Measurements from ENCODE around the gene GGA1.

Gene GGA1, protein sequence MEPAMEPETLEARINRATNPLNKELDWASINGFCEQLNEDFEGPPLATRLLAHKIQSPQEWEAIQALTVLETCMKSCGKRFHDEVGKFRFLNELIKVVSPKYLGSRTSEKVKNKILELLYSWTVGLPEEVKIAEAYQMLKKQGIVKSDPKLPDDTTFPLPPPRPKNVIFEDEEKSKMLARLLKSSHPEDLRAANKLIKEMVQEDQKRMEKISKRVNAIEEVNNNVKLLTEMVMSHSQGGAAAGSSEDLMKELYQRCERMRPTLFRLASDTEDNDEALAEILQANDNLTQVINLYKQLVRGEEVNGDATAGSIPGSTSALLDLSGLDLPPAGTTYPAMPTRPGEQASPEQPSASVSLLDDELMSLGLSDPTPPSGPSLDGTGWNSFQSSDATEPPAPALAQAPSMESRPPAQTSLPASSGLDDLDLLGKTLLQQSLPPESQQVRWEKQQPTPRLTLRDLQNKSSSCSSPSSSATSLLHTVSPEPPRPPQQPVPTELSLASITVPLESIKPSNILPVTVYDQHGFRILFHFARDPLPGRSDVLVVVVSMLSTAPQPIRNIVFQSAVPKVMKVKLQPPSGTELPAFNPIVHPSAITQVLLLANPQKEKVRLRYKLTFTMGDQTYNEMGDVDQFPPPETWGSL

DNA sequence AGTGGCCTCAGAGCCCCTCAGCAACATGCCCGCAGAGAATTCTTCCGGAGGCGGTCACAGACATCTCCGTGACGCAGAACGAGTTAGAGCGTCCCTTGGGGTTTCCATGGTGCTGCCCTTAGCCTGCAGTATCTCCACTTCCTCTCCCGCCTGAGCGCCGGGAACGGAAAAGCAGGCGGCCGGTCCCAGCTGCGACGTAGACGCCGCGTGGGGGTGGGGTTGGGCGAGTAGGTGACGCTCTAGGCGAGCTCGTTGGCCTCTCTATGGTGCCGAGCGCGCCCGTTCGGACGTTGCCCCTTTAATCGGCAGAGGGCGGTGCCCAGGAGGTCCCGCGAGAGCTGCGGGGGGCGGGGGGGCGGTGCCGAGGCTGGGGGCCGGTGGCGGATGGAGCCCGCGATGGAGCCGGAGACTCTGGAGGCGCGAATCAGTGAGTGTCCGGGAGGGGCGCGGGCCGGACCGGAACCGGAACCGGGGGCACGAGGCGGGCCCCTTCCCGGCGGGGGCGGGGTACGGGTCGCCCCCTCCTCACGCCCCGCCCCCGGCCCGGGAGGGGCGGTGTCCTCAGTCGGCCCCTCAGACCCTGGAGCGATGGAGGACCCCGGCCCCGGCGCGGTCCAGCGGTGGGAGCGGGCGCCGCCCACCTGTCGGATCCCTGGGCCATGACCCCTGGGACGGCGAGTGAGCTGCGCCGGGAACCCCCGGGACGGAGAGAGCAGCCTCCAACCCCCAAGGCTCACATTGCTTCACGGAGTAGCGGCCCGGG is at the start of gene GGA1:
Gene GGA1, plus strand, starts transcription at position 358 of the 763 bp plus-strand sequence. Its CDS starts 27 bp downstream, at position 385.
- FAIRE-seq (peak; percentile 94), DNase-seq (ENCODE audit: insufficient read length, low spot score) (peak; percentile 87)

DNA sequence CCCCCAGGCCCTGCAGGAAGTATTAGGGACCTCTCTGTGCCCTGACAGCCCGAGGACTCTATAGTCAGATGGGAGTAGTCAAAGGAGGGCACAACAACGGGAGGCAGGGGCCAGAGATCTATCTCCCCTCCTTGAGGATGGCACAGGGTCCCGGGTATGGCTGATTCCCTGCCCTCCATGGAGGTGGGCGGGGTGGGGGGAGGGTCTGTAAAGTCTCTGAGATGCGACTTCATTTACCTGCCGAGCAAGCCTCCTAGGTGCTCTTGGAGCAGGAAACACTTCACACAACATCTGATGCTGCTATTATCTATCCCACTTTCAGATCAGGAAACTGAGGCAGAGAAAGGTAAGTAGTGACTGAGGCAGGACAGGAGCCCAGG is 49.1 kb upstream of the GGA1 start:
- FAIRE-seq: no peak
- DNase-seq (ENCODE audit: insufficient read length, low spot score): no peak

DNA sequence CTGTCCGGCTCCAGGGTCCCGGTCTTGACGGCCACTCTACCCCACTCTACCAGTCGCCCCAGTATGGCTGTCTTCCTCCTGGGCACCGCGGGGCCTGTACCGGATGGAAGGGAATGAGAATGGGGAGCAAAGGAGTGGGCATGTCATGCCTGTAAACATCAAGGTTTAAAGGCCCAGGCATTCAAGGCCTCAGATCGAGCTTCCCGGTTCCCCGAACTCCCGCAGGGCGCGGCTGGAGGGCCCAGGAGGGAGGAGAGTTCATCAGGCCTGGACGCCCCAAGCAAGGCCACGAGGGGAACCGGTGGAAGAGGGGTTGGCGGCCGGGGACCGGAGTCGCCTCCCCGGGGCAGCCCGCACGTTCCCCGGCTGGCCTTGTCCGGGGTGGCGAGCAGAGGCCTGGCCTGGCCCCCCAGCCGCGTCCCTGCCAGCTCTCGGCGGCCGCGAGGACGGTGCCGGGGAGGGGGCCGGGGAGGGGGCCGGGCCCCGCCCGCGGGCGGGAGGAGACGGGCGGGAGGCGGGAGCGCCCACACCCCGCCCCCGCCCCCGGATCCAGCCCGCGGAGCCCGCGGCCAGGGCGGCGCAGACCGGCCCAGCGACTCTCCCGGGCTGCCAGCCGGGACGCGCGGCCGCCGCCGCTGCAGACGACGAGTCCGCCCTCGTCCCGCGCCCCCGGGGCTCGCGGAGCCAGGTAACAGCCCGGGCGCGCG is 48.6 kb upstream of the GGA1 start, which contains the start of gene CDC42EP1:
Gene CDC42EP1, plus strand, starts transcription at position 580 of the 707 bp plus-strand sequence. CDS start 5,870 bp downstream, outside the sequence.
- FAIRE-seq: no peak
- no peak for DNase-seq (ENCODE audit: insufficient read length, low spot score)

DNA sequence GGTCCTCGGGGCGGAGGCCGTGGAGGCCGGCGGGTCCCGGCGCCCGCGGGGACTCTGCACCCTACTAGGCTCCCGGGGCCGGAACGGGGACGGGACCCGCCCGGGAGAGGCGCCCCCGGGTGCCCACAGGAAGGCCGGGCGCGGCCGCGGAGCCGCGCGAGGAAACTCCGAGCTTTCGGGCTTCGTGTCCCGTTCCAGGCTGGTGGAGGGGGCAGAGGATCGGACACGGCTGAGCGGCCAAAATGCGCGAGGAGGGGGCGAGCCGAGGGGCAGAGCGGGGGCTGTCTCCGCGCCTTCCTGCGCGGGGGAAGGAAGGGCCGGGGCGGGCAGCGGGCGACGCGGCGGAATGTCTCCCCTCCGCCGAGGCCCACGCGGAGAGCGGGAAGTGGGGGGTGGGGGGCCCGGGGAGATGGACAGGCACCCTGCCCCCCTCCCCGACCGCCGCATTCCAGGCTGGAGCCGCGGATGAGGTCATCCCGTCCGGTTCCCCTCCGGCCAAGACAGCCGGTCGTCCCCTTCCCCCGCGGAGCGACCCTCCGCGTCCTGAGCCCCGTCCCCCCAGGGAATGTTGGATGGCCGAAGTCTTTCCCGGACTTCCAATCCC is 47.9 kb upstream of the GGA1 start:
- no peak for FAIRE-seq
- no peak for DNase-seq (ENCODE audit: insufficient read length, low spot score)

DNA sequence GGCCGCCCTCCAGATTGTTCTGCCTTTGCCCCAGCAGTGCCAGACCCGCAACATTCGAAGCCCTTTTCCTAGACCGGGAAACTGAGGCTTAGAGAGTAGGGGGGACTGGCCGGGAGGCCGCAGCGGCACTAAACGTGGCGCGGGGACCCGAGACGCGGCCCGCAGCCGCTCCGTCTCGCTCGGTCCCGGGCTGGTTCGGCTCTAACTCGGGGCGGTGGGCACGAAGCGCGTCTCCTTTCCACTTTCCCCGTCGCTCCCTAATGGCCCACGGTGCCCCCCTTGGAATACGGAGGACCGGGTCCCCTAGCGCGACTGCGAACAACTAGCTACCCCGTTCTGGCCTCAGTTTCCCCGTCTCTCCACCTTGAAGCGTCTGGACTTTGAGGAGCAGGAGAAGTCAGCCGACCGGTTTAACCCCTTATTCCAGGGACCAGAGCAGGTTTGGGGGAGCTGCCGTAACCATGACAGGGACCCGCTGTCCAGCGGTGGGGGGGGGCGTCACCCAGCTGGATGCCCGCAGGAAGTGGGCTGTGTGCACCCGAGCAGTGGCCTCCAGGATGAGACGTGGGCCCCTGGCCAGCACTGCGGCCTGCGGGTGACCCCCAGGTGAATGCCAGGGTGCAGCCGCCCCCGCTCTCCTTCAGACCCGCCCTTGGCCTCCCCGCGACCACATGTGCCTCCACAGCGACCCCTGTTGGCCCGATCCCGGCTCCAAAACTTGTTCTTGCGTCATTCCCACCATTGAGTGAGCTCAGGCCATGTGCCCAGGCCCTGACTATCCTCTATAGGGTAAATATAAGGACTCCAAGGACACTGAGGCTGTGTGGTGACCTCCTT is 47.2 kb upstream of the GGA1 start:
- FAIRE-seq: peak; percentile 66

DNA sequence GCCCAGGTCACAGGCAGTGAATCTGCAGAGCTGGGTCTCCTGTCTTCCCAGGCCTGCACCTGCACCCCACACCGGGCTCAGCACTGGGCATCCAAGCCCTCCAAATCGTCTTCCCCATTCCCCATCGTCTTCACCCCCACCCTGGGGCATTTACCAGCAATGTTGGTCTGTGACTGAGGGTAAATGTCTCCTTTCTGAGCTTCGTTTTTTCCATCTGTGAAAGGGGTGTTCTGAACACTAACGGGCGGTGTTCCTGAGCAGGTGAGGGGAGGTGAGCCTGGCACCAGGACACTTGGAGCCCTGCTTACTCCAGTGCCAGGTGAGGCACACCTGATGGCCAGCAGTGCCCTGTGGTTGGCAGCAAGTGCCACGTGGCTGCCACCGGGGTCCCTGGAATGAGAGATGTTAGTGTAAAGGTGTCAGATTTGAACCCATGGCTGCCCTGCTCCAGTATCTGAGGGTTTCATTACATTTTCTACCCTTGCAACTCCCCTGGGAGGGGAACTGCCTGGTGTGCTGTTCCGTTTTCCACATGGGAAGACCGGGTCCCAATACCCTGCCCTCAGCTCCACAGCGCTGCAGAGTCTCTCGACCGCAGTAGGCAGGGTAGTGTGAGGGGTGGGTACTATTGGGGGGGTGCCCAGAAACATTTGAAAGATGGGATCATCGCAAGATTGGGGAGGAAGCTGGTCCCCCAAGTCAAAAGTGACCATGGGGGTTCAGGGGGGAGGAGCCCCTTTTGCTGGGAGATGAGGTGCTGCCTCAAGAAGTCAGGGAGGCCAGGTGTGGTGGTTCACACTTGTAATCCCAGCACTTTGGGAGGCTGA is 46.4 kb upstream of the GGA1 start:
- no peak for FAIRE-seq

More for the DNA sequence above, 47.2 kb upstream of the GGA1 start:
- DNase-seq (ENCODE audit: insufficient read length, low spot score): peak; percentile 91

DNA sequence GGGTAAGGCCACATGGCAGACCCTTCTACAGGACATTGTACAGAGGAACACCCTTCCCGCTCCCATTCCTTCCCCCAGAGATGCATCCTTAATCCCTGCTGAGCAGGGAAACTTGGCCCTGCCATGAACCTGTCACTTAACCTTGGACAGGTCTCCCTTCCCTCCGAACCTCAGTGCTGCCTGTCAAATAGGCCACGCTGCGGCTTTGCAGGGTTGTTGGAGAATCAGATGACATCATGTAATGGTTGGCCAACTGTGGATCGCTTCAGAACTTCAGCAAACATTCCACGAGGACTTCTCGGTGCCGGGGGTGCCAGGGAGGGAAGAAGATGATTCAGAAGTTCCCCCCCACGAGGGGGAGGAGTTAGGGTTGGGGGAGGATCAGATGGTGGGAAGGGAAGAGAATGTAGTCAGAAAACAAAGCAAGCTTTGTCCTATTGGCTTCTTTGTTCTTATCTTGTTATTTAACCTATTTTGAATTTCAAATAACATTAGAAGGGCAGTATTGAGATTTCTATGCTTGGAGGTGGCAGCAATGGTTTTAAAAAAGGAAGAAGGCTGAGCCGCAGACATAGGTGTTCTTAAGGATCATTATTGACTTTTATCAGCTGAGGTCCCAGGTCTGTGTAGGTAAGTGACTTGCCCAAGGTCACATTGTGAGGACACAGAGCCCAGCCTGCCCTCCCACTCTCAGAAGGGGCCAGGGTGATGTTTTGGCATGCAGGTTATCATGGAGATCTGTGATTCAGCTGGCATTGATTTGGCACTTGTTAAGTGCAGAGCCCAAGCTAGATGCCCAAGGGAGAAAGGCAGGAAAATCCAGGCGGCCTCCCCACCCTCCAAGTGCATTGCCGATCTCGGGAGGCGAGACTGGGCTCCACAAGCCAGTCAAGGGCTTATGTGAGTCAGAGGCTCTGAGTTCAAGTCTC is 45.2 kb upstream of the GGA1 start:
- FAIRE-seq: no peak
- DNase-seq (ENCODE audit: insufficient read length, low spot score): no peak

More for the DNA sequence above, 46.4 kb upstream of the GGA1 start:
- no peak for DNase-seq (ENCODE audit: insufficient read length, low spot score)

DNA sequence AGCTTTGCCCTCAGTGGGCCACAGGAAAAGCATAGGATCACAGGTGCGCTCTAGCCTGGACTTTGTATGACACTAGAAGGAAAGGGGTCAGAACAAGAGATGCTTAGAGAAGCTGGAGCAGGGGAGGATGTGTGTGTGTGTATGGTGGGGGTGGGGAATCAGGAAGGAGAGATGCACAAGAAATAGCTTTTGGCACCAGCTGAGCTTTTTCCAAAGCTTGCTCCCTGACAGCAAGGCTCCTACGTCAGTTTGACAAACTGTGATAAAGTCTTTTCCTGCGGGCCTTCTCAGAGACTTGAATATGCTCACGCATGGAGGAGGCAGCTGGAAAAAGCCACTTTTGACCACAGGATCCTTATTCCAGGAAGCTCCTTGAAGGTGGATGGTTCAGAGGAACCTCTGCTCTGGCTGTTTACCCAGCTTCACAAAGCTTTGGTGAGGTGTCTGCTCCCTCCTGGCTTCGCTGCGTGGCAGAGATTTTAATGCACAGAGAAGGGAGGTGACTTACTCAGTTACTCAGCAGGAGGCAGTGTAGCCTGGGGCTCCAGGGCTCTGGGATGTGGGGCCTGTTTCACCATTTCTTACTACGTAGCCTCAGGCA is 44.4 kb upstream of the GGA1 start:
- FAIRE-seq (no peak), DNase-seq (ENCODE audit: insufficient read length, low spot score) (no peak)

DNA sequence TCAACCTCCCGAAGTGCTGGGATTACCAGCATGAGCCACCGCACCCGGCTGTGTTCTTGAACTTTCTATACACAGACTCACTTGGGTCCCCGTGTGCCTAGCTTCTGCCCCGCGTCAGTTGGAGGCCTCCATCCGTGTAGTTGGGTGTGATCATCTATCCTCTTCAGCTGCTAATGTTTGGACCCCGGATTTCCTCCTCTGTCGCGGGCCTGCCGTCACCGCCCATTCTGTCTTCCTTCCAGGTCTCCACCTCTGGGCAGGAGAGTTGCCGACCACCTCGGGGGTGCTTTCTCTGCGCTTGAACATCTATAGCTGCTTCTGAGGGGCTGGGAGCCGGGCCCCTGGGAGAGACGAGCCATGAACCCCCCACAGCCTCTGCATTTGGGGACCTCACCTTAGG is 42.8 kb upstream of the GGA1 start:
- DNase-seq (ENCODE audit: insufficient read length, low spot score) (no peak), FAIRE-seq (no peak)

DNA sequence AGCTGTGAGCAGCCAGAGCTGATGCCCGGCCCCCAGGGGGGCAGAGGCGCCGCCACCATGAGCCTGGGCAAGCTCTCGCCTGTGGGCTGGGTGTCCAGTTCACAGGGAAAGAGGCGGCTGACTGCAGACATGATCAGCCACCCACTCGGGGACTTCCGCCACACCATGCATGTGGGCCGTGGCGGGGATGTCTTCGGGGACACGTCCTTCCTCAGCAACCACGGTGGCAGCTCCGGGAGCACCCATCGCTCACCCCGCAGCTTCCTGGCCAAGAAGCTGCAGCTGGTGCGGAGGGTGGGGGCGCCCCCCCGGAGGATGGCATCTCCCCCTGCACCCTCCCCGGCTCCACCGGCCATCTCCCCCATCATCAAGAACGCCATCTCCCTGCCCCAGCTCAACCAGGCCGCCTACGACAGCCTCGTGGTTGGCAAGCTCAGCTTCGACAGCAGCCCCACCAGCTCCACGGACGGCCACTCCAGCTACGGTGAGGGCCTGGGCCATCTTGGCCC is 42.3 kb upstream of the GGA1 start:
- no peak for FAIRE-seq
- DNase-seq (ENCODE audit: insufficient read length, low spot score): no peak

DNA sequence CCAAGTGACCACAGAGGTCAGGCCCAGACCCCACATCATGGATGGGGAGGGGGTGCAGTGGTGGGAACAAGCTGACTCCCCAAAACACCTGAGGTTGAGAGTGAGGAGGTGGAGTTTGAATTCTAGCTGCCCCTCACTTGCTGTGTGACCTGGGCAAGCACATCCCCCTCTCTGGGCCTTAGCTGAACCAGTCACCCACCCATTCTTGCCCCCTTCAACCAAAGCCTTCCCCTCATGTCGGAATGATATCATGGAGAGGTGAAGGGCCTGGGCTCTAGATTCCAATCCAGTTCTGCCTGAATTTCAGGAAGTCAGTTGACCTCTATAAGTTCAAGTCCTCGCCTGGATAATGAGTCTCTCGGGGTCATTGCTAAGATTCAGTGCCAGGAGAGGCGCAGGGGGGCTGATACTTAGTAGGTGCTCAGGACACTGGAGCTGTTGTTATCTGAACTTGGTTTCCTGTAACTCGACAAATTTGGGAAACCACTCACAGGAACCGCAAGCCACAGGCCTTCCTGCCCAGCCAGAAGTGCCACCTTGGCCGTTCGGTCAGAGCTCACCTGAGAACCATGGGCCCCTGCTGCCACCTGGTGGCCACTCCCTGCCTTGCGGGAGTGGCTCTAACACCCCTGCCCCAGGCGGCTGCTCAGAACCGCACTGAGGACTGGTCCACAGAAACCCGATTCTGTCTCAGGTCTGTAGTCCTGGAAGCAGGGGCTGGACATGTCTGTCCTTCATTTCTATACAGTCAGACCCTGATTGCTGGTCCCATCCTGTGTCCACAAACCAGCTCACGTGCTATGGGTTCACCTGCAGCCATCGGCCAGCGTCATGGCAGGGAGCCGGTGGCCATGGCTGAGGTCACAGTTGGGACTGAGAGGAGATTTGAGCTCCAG is 41.5 kb upstream of the GGA1 start:
- DNase-seq (ENCODE audit: insufficient read length, low spot score) (peak; percentile 98), FAIRE-seq (peak; percentile 98)

DNA sequence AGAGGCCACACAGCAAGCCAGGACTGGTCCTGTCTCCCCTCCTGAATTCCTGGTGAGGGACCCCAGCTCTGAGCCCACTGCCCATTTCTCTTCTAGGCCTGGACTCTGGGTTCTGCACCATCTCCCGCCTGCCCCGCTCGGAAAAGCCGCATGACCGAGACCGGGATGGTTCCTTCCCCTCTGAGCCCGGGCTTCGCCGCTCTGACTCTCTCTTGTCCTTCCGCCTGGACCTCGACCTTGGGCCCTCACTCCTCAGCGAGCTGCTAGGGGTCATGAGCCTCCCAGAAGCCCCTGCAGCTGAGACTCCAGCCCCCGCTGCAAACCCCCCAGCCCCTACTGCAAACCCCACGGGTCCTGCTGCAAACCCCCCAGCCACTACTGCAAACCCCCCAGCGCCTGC is 40.6 kb upstream of the GGA1 start:
- no peak for DNase-seq (ENCODE audit: insufficient read length, low spot score)
- no peak for FAIRE-seq

DNA sequence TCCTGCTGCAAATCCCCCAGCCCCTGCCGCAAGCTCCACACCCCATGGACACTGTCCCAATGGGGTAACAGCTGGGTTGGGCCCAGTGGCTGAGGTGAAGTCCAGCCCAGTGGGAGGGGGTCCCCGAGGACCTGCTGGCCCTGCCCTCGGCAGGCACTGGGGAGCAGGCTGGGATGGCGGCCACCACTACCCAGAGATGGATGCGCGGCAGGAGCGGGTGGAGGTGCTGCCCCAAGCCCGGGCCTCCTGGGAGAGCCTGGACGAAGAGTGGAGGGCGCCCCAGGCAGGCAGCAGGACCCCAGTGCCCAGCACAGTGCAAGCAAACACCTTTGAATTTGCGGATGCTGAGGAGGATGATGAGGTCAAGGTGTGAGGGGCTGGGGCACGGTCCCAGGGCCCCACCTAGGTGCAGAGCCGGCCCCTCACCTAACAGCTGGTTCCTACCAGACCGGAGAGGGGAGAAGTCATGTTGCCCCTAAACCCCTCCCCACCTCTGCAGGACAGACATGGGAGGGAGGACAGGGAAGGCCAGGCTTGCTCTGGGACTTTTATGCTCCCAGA is 40.1 kb upstream of the GGA1 start:
- no peak for DNase-seq (ENCODE audit: insufficient read length, low spot score)
- FAIRE-seq: no peak

DNA sequence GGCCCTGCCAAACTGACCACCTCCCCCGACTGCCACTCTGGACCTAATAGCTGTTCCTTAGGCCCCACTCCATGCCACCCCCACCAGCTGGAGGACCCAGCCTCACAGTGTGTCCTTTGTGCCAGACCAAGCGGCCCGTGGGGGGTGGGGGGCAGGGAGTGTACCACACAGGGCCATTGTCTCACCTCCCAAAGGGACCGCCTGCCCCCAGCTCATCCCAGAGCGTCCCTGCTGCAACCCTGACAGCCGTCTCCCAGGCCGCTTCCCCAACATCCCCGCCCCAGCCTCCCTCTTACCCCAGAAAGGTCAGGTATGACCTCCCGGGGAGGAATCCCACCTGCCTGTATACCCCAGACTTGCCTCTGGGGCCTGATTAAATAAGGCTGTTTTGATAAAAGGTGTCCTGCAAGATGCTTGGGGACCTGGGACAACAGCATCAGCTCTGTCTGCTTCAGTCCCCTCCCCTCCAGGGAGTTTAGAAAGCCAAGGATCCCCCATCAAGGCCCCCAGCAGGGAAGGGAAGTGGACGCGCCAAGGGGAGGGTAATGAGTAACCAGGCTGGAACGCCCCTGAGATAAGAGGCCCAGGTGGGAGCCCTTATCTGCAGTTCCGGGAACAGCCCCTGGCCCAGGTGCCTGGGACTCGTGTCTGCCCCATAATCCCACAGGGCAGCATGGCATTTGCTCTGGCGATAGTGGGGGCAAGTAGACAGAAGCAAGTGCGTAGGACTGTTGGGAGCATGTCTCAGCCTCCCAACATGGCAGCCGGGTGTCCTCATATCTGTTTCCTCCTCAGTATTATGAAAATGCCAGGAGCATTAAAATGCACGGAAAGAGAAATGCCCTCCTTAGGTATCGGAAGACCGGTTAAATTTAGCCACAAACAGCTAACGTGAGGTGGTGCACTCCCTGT is 39.4 kb upstream of the GGA1 start:
- DNase-seq (ENCODE audit: insufficient read length, low spot score) (no peak), FAIRE-seq (no peak)

Measured in GM19239 (cell line).